GM18498 (cell line): ENCODE measurements around the gene CDH23.

Source experiments
- ATAC-seq: cut with Tn5 transposase; IDR thresholded peaks from one replicate; pipeline ENCODE4 v1.9.1; 2021; ENCODE audit warnings: mild to moderate bottlenecking, moderate library complexity; ENCODE audit not compliant: unreplicated experiment

CDH23 gene

GRCh38 chr10:71462062-71462935, 65.6 kb downstream of the CDH23 start:
- no peak for ATAC-seq

GRCh38 chr10:71463111-71463510, 66.4 kb downstream of the CDH23 start:
- no peak for ATAC-seq

- ATAC-seq = no peak
These were observed 69.0 kb downstream of the CDH23 start for GRCh38 chr10:71465551-71466252.

GRCh38 chr10:71466330-71466729, 69.6 kb downstream of the CDH23 start:
- ATAC-seq = no peak

- no peak for ATAC-seq
These were observed 70.4 kb downstream of the CDH23 start for GRCh38 chr10:71467161-71467560.

- no peak for ATAC-seq
These were observed 71.0 kb downstream of the CDH23 start for GRCh38 chr10:71467569-71468362.

DNA sequence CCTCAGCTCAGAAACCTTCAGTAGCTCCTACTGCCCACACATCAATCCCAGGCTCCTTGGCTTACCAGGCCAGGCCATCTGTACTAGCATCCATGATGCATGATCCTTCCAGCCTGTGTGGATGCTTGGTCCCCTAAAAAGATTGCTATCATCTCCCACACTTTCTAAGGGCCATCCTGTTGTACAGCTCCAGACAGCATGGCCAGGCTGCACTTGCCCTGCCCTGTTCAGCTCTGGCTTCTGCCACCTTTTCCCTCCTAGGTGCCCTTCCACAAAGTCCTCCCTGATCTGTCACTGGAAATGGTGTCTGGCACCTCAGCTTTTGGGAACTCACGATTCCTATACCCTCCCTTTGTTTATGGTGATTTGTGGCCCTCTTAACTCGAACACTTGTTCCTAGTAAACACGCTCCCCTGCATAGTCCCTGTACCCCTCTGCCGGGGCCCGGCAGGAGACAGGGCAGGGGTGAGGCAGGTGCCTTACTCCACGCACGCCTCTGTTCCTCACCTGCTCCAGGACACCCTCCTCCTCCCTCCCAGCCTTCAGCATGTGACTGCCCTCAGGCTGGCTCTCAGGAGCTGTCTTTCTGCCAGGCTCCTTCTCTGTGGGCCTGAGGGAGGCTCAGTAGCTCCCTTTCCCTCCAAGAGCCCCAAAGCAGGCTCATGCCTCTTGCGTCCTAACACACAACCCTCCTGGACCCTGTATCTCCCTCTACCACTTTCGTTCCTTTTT, 71.8 kb downstream of the CDH23 start:
- ATAC-seq = no peak

- ATAC-seq = no peak
These were observed 74.3 kb downstream of the CDH23 start for GRCh38 chr10:71471006-71471405.

DNA sequence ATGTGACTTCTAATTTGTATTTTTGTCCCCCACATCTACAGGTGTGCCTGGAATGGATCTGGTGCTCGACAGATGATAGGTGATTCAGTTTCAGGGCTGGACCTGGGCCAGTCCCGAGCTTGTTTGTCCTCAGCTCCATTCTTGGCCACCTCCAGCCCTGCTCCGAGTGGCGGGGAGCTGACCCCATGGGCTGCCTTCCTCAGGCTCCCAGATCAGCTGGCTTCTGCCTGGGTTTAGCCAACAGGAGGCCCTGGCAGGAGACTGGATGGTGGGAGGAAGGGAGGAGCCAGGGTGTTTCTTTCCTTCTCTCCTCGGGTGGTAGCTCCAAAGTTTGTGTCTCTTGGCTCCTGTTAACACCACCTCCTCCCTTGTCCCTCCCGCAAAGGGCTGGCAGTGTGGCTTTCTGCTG, 75.2 kb downstream of the CDH23 start:
- ATAC-seq = no peak

DNA sequence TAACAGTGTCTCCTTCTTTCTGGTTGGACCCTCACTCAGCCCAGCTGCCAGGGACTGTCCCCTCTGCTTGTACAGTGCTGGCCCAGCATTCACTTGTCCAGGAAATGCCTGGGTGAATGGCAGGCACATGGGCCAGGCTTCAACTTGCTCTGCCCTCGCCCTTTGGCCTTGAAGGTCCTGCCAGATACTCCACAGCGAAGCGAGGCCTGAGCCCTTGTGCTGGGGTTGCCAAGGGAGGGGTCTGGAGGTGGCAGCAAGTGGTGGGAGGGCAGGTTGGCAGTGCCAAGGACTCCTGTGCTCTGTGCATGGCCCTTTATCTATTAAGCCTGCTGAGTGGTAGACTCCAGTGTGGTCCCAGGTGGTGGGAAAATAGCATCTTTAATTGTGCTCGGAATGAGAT, 75.7 kb downstream of the CDH23 start:
- ATAC-seq = no peak

- ATAC-seq = no peak
These were observed 76.2 kb downstream of the CDH23 start for GRCh38 chr10:71472912-71473311.

DNA sequence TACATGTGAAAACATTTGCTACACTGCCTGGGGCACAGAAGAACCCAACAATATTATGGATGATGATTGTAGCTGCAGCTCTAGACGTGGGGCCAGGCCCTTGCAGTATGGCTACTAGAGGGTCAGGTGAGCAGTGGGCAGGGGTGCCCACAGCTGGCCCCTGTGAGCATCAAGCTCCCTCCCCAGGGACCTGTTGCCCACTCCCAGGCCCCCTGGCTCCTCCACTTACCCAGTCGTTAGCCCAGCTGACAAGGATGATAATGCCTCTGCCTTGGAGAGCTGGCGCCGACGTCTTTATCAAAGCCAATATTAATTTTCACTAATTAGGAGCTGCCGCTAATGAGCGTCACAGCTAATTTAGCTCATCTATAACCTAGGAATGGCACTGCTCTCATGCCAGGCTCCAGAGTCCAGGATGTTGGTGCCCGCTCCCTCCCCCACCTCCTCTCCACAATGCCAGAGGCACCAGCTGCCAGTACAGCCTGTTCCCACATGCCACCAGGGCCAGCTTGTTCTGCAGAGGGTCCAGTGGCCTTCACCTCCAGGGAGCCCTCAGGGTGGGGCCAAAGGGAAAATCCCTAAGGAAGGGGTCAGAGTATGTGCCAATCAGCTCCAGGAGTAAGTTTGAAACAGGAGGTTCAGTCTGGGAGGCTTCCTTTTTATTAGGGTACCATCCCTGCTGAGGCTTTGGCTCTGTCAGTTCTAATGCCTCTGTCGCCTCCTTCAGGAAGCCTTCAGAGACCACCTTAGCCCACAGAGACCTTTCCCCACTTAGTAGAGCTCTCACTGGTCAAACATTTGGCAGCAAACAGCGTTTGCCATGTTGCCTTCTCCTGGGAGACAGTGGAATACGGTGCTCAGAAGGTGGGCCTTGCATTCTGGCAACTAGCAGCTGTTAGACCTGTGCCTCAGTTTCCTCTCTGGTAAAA, 77.2 kb downstream of the CDH23 start:
- ATAC-seq = no peak

DNA sequence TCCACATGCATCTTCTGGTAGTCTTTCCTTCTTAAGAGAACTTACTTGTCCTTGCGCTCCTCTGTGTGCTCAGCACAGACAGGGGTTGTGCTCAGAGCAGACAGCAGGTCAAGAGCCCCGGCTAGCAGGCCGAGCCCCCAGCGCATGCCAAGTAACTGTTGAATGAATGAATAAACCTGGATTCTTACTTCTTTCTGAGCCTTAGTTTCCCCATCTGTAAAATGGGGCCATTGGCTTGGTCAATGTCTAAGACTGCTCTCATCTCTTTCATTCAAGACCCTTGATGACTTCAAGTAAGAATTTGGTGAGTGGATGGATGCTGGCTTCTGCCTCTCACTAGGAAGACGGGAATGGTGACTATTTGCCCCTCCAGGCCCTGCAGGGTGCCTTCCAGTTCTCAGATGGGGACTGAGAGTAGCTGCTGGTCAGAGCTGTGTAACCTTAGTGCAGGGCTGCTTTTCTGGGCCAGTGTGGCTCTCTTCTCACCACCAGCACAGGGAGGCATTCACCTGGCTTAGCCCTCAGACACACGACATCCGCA, 78.1 kb downstream of the CDH23 start:
- ATAC-seq = no peak

GRCh38 chr10:71475243-71475871, 78.6 kb downstream of the CDH23 start:
- no peak for ATAC-seq

DNA sequence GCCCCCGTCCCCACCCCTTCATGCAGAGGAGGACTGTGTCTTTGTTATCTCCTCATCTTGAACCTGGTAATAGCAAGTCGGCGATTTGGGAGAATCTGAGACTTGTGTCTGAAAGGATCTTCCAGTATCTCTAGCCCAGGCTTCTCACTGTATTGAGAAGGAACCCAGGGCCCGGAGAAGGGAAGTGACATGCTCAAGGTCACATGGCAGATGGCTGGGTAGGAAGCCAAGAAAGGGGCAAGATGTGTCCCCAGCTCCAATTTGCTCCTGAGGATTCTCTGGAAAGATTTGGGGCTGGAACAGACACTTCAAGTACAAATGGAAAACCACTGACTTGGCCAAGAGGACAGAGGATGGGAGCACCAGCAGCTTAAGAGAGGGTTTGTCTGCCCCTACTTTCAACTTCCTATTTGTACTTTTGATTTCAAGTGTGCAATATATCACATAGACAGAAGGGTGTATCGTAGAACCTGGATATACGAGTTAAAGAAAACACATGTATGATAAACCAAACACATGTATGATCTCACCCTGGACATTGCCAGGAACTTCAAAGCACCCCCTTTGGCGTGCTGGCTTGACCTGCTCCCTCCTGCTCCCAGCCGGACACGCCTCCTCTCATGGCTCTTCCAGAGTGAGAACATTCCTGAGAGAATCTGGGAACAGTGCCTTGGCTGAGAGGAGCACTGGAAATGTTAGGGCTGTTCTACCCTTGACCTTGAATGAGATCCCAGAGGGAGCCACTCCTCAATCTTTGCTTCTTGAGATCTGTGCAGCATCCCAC, 79.7 kb downstream of the CDH23 start:
- ATAC-seq = no peak

DNA sequence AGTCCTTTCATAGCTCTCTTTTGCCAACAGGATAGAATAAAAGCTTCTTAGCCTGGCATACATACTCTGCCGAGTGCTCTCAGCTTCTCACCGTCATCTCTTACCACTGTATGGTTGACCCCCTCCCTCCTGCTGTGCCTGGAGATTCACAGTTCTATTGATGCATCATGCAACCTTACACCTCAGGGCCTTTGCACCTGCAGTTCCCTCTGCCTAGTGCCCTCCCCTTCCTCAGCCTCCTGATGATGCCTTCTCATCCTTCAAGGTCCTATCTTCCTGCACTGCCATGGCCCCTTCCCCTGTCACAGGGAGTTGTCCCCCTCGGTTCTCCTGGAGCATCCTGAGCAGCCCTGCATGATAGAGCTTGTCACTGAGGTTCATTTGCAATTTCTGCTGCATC, 81.5 kb downstream of the CDH23 start:
- no peak for ATAC-seq

DNA sequence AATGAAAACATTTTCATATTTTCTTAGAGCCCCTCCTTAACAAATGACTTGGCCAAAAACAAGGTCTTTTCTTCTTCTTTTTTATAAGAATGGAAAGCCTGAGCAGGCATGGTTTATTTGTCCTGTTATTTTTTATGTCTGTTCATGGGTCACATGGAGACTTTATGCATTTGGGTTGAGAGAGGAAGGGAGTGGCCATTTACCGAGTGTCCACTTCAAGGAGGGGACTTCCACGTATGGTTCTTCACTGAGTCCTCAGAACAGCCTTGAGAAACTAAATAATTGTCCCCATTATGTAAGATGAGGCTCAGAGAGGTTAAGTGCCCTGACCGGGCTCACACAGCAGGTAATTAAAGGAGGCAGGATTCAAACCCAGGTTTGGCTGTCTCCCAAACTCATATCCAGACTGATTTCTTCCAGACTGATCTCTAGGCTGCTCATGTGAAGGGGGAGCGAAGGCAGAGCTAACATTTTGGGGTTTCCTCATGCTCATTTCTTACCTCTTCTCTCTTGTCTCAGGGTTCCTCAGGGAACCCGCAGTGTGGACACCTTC, 82.2 kb downstream of the CDH23 start:
- no peak for ATAC-seq

- ATAC-seq = no peak
These were observed 83.1 kb downstream of the CDH23 start for GRCh38 chr10:71479831-71480230.
